A673 (cell line): ENCODE data around the gene IFRD1.

ENCODE experiments used
- EZH2 ChIP-seq: fragments of 200-600 bp; sonication (generic); IDR thresholded peaks from 2 replicates; pipeline ENCODE4 v1.6.1; 2017; ENCODE audit warnings: borderline replicate concordance, low read depth, mild to moderate bottlenecking, mixed read lengths, antibody characterized with exemption, low read length; ENCODE audit not compliant: poor library complexity, severe bottlenecking
- TF ChIP-seq, protein P1 (sequence below): fragments of 300-800, 200-600 bp; sonication (generic); conservative IDR thresholded peaks from 2 replicates; pipeline ENCODE4 v1.5.1; 2017; ENCODE audit warnings: low read depth, mild to moderate bottlenecking, antibody characterized with exemption, low read length, moderate library complexity, mixed read lengths

- TF ChIP-seq, protein P1, sequence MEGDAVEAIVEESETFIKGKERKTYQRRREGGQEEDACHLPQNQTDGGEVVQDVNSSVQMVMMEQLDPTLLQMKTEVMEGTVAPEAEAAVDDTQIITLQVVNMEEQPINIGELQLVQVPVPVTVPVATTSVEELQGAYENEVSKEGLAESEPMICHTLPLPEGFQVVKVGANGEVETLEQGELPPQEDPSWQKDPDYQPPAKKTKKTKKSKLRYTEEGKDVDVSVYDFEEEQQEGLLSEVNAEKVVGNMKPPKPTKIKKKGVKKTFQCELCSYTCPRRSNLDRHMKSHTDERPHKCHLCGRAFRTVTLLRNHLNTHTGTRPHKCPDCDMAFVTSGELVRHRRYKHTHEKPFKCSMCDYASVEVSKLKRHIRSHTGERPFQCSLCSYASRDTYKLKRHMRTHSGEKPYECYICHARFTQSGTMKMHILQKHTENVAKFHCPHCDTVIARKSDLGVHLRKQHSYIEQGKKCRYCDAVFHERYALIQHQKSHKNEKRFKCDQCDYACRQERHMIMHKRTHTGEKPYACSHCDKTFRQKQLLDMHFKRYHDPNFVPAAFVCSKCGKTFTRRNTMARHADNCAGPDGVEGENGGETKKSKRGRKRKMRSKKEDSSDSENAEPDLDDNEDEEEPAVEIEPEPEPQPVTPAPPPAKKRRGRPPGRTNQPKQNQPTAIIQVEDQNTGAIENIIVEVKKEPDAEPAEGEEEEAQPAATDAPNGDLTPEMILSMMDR: no peak
- TF ChIP-seq EZH2: no peak
Observed at GRCh38 chr7:112444505-112444904, 5.8 kb upstream of the IFRD1 start.
